GM18519 (cell line): ENCODE data around the gene MAST4.

Source experiments
- ATAC-seq: cut with Tn5 transposase; IDR thresholded peaks from one replicate; pipeline ENCODE4 v1.9.1; 2021; ENCODE audit warnings: mild to moderate bottlenecking, moderate library complexity; ENCODE audit not compliant: unreplicated experiment, low FRiP score

Gene MAST4

DNA sequence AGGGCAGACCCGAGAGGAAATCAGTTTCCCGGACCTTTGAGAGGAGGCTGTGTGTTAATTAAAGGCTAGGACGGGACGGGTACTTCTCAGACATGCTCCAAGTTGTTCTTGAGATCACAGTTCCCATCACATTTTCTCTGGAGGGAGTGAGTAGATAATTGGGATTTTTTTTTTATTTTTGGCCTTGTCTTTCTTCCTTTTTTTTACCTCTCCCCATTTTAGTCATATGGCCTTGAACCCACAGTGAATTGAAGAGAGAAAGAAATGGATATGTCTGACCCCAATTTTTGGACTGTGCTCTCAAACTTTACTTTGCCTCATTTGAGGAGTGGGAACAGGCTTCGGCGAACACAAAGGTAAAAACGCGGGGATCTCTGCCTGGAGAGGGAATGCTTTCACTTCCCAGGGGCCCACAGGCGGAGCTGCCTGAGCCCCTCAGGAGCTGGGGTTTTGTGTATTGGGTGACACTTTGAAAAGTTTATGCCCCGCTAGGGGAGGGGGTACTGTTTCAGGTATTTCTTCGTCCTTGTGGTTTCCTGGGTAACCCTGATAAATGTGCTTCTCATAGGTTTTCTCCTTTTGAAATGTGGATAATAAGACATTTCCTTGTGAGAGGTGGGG lies 408.6 kb downstream of the MAST4 start:
- no peak for ATAC-seq

DNA sequence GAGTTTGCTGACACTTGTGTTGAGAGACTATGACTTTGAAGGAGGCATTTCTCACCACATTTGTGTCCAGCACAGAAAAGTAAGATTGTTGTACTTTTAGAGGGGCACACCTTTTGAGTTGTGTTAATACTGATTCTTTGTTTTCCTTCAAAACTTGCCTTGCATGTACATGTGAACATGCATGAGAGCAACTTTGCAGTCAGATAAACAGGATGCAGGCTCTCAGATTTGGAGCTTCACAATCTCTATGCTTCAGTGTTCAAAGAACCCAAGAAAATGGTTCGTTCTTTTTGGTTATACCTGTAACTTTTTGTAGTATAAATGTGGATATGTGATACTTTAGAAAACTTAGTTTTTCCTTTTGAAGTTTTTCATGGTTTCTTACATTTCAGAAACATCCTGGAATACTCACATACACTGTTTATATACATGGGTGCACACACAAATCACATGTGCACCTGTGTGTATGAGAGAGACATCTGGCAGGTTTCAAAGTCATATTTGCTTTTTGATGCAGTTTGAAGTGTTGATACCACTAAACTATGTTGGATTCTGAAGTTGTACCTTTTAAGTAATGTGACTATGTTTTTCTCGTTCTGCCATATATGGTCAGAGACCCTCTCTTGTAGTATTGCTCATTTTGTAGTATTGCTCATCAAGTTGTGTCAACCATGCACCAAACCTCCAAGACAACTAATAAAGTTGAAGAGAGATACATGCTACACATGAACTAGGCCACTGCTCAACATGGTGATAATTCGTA lies 409.7 kb downstream of the MAST4 start:
- no peak for ATAC-seq

DNA sequence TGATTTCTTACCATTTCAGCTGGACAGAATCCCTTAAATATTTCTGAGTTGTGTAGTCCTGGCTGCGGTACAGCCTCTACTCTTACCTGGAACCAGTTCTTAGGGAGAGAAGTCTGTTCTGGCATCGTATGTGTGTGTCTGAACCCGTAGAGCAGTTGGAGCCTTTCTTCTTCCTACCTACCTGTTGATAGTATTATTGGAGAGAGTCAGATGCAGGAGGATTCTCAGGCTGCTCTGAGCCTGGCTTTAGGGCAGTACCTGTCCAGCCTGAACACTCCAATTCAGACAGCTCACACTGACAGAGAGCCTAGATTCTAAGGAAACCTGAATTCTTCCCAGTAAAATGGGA lies 410.3 kb downstream of the MAST4 start:
- no peak for ATAC-seq

DNA sequence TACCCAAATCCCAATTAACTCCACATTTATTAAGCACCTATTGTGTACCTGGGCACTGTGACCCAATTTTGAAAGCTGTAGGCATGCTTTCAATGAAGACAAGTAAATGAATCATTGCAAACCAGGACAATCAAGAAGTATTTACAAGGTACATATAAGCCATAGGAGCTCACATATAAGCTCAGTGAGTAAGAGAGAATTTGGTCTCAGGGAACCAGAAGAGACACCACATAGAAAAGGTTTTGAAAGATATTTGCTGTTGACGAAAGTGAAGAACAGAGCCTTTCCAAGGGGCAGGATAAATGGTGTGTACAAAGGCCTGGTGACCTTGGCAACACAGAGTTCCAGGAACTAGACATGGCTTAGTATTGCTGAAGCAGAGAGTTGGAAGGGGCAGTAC lies 412.8 kb downstream of the MAST4 start:
- ATAC-seq = no peak

DNA sequence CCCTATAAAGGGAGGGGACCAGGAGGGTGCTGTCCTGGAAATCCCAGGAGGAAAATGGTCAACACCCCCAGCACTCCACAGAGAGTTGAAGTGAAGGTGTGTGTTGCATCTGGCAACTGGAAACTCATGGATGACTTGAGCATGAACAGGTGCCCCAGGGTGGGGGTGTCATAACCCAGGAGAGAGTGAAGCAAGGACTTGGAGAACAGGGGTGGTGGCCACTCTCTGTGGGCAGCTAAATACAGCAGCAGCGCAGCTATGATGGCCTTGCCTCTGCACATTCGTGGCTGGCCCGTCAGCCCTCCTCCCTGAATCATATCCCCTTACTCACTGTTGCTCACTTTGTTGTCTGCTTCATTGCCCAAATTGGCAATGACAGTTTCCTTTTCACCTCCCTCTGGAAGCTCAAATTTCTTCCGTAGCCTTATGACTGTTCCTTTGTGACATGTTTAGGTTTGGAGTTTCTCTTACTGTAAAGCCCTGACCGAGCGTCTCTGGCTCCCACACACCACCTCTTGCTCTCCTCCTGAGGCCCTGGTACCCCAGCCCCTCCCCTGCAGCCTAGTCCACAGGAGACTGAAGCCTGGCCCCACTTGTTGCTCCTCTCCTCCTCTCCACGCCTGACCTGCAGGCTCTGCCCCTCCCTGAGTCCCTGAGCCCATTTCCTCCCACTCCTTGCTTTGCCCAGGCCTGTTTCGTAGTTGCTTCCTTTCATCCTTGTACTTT lies 414.7 kb downstream of the MAST4 start:
- no peak for ATAC-seq

DNA sequence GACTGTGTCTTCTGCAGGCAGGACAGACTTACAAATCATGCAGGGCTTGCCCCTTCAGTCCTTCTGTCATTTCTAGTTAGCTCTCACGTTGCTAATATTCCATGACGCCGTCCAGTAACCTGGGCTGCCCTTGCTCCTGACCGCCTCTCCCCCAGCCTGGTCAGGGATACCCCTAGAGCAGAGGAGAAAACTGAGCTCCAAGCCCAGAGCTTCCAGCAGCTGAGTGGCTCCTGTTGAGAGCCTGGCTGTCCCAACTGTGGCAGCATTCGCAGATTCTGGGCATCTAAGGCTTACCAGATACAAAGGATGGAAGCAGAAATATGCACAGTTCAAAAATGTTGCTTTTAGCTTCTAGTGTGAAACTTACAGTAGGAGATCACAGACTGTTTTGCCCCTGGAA lies 415.2 kb downstream of the MAST4 start:
- no peak for ATAC-seq

DNA sequence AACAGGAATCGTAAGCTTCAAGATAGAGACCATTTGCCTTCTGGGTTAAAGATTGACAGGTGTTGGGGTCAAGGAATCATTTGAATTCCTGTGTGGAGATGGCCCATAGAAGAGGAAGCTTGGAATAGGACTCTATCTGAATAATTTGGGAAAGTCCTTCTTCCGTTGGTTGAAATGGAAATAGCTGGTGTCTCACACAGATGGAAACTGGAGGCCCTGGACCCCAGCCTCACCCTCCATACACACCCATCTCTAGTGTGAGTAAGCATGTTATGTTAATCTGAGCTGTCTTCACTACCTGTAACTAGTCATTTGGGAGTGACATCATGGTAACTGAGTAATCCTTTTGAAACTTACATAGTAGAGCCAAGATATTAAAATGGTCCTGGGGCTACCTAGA lies 416.0 kb downstream of the MAST4 start:
- ATAC-seq = no peak

DNA sequence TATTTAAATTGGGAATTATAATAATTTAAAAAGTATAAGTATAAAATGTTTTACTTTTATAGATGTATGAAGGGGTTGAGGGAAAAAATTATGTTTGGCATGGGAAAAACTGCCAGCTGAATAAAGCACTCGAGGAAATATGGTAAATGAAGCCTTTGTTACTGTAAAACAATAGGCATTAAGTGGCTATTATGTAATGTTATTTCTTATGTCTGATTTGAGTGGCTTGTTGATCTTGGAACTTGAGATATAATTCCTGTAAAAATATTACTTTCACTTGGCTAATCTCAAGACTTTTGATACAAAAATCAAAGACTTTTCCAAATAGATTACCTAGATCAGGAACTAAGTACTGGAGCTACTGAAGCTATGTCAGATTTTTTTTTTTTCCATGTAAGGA lies 417.5 kb downstream of the MAST4 start:
- no peak for ATAC-seq

DNA sequence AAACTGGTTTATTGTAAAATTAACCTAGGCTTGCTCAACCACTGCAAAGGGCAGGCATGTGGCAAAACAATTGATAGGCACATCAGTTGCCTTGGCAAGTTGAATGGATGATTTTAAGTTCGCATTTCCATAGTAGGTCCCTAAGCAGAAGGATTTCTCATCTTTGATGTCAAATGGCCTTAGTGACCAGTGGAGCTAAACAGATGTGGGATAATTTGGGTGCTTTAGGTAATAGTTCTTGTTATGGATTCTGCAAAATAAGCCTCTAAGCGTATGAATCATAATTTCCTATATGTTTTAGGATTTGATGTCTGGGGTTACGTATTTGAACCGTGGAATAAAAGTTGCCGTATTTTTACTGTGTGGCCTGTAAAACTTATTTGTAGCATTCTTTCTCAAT lies 418.0 kb downstream of the MAST4 start:
- ATAC-seq = no peak

DNA sequence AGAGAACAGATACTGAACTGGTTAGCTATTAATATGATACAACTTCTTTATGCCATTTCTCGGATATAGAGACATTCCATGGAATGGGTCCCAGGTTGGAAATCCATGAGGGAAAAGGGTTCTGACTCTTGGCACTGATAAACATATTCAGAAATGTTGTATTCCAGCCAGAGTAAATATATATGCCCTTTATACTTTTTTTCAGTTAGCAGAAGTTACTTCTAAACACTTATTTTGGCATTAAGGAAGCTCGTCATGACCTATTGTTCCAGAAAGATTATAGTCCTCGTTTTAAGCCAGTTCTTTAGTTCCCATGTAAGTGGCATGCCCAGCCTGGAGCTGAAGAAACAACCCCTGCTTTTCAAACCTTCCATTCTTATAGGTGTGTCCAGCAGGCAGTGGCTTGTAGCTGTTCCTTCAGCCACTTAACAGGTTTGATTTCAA lies 418.8 kb downstream of the MAST4 start:
- no peak for ATAC-seq

DNA sequence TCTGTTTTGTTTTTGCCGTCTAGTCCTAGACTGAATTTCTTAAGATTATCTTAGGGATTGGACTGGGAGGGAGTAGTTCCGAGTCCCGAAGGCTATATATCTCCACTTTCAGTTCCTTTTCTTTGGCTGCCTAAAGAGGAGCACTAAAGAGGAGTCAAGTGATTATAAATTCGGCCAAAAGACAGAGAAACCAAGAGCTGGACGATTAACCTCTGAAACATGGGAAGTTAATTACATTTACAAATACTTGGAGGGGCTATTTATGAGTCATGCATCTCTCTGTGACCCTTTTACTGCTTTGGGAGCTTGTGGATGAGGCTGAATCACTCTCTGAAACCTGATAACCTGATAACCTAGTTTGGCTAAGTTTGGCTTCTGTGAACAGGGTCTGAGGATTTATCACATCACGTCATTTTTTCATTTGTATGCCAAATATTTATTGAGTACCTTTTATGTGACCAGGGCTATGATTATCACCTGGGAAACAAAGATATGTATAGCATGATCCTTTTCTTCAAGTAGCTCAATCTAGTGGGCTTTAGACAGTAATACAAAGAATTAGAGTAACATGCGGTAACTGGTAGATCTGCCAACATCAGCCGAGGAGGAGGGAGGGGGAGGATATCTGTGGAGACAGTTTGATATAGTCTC lies 419.5 kb downstream of the MAST4 start:
- no peak for ATAC-seq

DNA sequence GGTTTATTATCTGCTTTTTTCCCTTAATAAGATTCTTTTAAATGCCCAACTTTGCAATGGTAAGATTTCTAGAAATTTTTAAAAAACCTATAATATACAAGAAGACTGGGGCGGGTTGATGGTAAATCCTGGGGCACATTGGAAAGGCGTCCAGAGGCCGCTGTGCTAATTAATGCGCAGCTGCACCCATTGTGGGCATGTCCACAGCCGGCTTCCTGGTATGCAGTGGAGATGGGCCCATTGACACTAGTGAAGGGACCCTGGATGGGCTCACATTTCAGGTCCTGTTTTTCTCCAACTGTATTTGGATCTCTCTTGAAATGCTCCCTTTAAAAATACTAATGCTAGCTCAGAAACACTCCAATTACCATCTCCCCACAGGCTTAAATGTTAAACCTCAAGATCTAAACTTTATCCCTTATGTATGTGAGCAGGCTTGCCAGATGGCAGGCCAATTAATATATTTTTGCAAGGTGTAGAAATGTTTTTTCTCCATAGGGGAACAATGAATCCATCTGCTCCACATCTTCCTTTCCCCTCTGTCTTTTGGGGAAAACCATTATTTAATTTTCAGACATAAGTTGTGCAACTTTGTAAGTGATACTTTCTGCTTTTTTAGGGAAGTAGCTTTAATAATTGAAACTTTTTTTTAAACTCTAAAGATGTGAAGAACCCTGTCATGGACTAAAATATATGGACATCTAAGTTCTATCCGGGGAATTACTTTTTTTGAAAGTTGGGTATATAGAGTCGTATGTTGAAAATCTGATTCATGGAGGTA lies 423.1 kb downstream of the MAST4 start:
- no peak for ATAC-seq

DNA sequence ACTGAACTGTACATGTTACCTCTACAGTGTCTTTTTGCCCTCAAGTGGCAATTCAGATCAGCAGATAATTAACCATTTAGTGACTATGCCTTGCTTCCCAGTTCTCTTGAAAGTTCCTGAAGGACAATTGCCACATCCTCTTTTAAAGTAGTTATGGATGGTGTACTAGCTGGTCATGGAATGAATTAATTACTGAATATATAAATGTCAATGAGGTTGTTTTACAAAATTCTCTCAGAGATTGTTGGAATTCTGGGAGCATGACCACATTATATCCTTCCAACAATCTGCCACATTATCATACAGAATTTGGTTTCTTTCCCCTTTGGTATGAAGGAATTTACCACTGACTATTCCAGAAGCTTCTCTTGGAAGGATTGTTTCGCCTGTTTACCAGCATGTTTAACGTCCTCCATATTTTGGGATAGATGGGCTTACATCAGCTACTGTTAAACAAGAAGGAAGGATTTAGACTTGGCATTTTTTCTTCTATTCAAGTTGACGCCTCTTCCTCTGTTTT lies 424.0 kb downstream of the MAST4 start:
- ATAC-seq = no peak

DNA sequence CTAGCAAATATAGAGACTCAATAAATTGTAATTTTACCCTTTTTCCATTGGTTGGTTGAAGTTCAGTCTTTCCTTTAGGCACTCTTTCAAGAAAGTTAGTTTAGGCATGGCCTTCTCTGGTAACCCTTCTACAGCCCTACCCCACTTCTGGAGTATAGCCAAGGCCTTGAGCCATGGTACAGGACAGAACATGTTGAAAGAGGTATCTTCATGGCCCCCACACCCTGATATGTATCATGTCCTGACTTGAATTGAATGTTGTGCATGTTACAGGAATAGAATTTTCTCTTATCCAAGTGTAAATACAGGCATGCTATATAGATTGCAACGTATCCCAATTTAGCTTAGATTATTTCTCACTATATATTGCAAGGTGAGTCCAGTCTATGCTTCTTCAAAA lies 424.8 kb downstream of the MAST4 start:
- no peak for ATAC-seq

DNA sequence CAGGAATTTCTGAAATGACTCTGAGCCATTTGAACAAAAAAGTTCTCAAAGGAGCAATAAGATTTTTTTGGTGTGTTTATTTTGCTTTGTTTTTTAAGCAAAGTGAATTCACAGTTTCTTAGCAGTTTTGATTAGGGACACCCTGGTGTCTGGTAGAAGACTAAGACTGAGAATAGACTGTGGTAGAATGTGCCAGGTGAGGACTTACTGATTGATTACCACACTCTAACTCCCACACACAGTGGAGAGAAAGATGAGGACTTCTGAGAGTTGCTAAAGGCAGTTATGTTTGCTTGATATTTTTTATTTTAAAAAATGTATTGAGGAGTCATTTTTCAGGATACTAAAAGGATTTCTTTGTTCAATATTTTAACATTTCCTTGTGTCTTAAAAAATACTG lies 425.3 kb downstream of the MAST4 start:
- ATAC-seq = no peak

DNA sequence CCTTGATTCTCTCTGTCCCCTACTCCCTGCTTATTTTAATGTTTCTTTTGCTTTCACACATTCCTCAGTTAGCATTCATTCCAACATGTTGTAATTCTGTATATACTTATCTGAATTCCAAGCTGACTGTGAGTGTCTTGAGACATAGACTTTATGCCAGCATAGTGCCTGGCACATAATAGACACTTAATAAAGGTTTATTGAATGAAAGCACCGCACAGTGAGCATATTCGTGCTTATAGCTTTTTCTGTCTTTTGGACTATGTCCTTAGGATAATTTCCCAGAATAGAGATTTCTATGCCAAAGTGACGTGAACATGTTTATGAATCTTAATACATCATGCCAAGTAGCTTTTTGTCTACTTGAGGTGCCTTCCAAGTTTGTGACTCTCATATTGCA lies 425.8 kb downstream of the MAST4 start:
- no peak for ATAC-seq

DNA sequence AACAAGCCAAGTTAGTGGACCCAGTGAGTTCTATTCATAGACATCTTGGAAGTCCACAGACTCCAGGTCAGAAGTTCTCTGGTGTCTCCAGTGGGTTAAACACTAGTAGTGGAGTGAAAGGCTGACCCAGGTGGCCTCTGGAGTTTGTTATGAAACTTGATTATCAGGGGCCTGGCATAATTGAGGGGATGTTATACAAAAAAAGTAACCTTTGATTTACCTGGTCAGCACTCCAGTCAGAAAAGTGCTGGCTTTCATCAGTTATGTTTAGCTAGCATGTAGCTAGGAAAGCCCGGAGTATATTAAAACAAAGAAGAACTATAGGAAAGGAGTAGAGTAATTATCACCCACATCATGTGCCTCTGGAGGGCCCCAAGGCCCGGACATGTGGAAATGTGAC lies 429.3 kb downstream of the MAST4 start:
- ATAC-seq = no peak

DNA sequence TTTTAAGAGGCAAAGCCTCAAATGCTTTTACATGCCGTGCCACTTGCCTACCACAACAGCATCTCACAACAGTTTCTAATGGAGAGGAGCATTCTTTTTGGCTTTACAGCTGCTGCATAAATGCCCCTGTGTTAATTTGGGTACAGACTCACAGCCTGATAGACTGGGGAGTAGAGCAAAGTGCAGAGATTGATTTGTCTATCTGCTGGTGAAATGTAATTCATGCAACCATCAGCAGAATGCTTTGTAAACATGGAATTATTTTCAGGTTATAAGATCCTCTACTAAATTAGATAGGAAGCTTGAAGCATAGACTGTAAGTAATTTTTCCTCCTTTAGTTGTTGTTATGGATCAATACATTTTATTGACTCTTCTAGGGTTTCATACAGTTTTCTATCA lies 430.1 kb downstream of the MAST4 start:
- ATAC-seq = no peak

DNA sequence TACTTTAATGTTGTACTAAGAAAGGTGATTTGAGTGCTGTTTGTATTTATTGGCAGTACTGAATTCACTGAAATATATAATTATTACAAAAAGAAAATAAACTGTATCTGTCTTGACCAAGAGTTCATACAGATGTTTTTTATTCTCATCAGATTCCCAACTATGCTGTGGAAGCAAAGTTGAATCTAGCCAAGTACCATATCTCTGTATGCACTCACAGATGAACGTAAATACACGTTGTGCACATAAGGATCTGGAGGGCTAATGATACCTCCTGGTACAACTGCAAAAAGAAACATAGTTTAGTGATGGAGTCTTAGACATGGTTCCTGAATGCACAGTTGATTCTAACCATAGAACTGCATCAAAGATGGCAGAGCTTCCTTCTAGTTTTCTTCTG lies 431.0 kb downstream of the MAST4 start:
- no peak for ATAC-seq

DNA sequence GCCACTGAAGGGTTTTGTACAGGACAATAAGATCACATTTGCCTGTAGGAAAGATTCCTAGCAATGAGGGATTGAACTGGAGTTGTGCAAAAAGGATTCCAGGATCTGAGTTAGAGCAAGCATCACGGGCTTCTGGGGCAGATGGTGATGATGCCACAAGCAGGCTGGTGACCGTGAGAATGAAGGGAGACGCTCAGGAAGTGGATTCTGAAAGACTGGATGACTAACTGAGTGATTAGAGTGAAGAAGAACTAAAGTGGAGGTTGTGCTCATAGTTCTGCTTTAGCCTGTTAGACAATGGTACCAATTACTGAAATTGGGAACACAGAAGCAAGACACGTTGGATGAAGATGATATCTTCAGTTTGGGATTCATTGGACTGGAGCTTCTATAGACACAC lies 432.2 kb downstream of the MAST4 start:
- ATAC-seq = no peak
